Activated gamma-delta T cell (primary cell): ENCODE data around the gene TFDP1.

Source experiments
- DNase-seq: peaks from one replicate; lab custom pipeline; 2025; lab: John Stamatoyannopoulos, UW

The TFDP1 gene

GRCh38 chr13:113666951-113667701 lies 82.6 kb downstream of the TFDP1 start, which contains the start of gene GRK1:
TSS of gene GRK1 (plus strand) at chr13:113667219. CDS start at chr13:113667387, 168 bp downstream.
- no peak for DNase-seq

- DNase-seq, result no peak
Measured at GRCh38 chr13:113667771-113668490, 83.4 kb downstream of the TFDP1 start.

GRCh38 chr13:113668491-113668971 lies 84.0 kb downstream of the TFDP1 start:
- no peak for DNase-seq

- DNase-seq, result no peak
Measured at GRCh38 chr13:113669231-113669754, 84.7 kb downstream of the TFDP1 start.

DNA sequence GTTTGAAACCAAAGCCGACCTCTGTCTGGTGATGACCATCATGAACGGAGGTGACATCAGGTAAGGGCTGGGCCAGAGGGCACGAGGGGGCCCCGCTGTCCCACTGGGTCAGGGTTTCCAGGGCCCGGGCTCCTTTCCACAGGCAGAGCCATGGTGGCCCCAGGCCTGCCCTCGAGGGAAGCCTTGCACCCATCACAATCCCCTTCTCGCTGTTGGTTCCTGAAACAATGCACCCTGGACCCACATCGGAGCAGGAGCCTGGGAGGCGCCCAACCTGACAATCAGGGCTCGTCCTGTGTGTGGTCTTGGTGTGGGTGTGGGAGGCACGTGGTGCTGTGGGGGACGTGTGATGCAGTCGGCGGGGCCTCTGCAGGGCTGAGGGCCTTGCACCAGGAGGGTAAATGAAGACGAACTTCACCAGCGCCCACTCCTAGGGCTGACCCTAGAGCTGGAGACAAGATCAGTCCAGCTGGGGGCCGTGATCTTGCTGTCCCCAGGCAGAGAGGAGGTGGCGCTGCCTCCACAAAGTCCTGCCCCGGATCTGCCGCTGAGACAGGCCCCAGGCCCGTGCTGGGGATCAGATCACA lies 85.3 kb downstream of the TFDP1 start:
- DNase-seq, result no peak

GRCh38 chr13:113670541-113670940 lies 86.0 kb downstream of the TFDP1 start:
- DNase-seq, result no peak

DNA sequence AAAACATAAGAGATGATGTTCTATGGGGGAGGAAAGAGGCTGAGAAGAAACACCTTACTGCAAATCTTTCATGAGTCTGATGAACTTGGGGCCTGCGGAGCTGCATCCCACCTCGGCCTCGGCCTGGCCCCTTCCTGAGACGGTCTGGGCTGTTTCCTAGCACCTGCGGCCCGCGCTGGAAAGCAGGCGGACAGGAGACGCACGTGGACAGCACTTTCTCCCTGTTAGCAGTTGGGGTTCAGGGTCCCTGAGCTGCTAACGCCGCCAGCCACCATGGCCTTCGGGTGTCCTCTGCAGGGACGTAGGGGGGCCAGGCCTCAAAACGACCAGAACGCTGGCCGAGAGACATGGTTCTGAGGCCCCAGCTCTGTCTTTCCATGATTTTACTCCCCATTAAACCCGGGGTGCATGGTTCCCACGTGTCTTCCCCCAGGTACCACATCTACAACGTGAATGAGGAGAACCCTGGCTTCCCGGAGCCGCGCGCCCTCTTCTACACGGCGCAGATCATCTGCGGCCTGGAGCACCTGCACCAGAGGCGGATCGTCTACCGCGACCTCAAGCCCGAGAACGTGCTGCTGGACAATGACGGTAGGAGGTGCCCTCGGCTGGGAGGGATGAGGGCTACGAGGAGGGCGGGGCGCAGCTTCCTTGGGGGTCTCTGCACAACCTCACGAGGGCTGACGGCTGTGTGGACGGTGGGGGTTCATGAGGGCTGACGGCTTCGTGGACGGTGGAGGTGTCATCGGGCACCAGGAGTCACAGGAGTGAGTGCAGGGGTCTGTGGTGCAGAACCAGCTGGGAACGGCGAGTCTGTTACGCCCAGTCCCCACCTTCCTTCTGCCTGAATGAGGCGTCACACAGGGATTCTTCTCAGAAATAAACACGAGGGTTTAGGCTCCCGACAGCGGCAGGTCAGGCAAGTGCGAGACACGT lies 86.8 kb downstream of the TFDP1 start:
- no peak for DNase-seq

DNA sequence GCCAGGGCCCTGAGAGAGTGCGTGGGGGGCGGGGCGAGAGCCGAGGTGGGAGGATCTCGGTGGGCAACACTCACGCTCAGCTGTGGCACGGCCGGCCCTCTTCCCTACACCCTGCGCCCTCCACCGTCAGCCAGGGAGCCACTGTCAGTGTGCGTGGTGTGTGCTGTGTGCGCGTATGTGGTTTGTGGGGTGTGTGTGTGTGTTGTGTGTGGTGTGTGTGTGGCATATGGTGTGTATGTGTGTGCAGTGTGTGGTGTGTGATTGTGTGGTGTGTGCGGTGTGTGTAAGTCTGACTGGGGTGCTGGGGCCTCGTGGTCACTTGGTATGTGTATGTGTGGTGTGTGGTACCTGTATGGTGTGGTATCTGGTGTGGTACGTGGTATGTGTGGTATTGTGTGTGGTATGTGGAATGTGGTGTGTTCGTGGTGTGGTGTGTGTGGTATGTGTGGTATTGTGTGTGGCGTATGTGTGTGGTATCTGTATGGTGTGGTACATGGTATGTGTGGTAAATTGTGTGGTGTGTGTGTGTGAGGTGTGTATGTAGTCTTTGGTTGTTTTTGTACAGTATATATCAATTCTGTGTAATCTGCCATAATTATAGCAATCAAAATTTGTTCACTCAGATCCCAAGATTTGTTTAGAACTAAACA lies 87.6 kb downstream of the TFDP1 start:
- DNase-seq, result no peak
